ENCODE measurements around the gene EPG5.

DNA sequence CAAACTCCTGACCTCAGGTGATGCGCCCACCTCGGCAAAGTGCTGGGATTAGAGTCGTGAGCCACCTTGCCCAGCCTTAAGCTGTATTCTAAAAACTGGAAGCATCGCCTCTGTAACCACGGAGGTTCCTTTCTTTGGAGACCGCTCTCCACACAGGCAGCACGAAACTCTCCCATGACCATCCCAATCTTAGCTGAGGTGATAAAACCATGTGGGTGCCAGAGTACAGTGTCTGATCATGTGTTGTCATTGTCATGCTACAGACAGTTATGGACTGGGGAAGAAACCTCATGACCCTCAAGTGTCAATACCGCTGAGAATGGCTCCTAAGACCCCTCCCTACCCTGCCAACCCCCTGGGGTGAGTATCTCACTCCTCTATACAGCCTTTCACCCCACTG, 41.4 kb upstream of the EPG5 start:
- TF ChIP-seq, protein P1, sequence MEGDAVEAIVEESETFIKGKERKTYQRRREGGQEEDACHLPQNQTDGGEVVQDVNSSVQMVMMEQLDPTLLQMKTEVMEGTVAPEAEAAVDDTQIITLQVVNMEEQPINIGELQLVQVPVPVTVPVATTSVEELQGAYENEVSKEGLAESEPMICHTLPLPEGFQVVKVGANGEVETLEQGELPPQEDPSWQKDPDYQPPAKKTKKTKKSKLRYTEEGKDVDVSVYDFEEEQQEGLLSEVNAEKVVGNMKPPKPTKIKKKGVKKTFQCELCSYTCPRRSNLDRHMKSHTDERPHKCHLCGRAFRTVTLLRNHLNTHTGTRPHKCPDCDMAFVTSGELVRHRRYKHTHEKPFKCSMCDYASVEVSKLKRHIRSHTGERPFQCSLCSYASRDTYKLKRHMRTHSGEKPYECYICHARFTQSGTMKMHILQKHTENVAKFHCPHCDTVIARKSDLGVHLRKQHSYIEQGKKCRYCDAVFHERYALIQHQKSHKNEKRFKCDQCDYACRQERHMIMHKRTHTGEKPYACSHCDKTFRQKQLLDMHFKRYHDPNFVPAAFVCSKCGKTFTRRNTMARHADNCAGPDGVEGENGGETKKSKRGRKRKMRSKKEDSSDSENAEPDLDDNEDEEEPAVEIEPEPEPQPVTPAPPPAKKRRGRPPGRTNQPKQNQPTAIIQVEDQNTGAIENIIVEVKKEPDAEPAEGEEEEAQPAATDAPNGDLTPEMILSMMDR (IDR thresholded peaks at IDR 0.05), result no peak
- no peak for TF ChIP-seq POLR2A (IDR thresholded peaks at IDR 0.05)
